HepG2 (cell line): ENCODE data around the gene SLBP. TPM values are rescaled to one million over a fixed set of nuclear protein-coding genes. Genes with fewer than 3 reads are reported as not detected.

Source experiments
- ATAC-seq: fragments of 200-7000 bp; cut with Tn5 transposase; 3 replicates; pipeline ENCODE4 v1.9.1; 2020; ENCODE audit warnings: mild to moderate bottlenecking, moderate library complexity
- BruUV-seq: library from RNA; stranded (reverse); fragments of 400-500 nt; replicated peaks from 2 replicates; lab custom pipeline; 2021; lab: Mats Ljungman, UMichigan
- CTCF ChIA-PET: fragments of 300-600 bp; formaldehyde crosslinking; extraction: SDS; loops from one replicate; lab custom pipeline; 2021; ENCODE audit warnings: low total read pairs, inconsistent platforms, low intra/inter-chr PET ratio; lab: Yijun Ruan, JAX
- POLR2A ChIA-PET: fragments of 350-600 bp; sonication (Branson Sonifier 250); formaldehyde crosslinking; loops from one replicate; lab custom pipeline; 2020; ENCODE audit warnings: antibody characterized with exemption, inconsistent platforms; lab: Yijun Ruan, JAX
- DNase-seq: peaks from one replicate; pipeline ENCODE4 v3.0.0-alpha.2; 2015; ENCODE audit warnings: low spot score
- FAIRE-seq: peaks from 3 replicates; lab custom pipeline; 2011; peaks lifted over from hg19 to GRCh38; lab: Jason Lieb, UNC
- H2AFZ ChIP-seq: one replicate; pipeline ENCODE4 v1.6.1; 2011; ENCODE audit warnings: low read length, inconsistent platforms
- H3K27ac ChIP-seq: fragments of 300-600 bp; 3 replicates; pipeline ENCODE4 v1.8.0; 2011; ENCODE audit warnings: mixed run types, mild to moderate bottlenecking, mixed read lengths, low read length, inconsistent platforms; ENCODE audit not compliant: insufficient read depth; ENCODE audit errors: extremely low read length
- H3K27me3 ChIP-seq, 2 experiments: fragments of 200-600 bp in 1 of 2; 2 replicates in 1 of 2; 3 replicates in 1 of 2; pipeline versions ENCODE4 v1.6.0 to v1.8.0; 2011; ENCODE audit warnings: low read length in 2 of 2, mild to moderate bottlenecking in 2 of 2, moderate library complexity in 2 of 2, inconsistent platforms in 1 of 2; ENCODE audit not compliant: insufficient read depth in 2 of 2, control insufficient read depth in 1 of 2
- H3K36me3 ChIP-seq, 2 experiments: fragments of 200-600 bp in 1 of 2; replicated peaks in 1 of 2; 2 replicates in 1 of 2; 3 replicates in 1 of 2; pipeline versions ENCODE4 v1.5.1 to v1.8.0; 2011; ENCODE audit warnings: low read length in 2 of 2, inconsistent platforms in 1 of 2; ENCODE audit not compliant: insufficient read depth in 2 of 2, control insufficient read depth in 1 of 2
- H3K4me1 ChIP-seq: 2 replicates; pipeline ENCODE4 v1.5.1; 2012; ENCODE audit warnings: low read length, inconsistent platforms; ENCODE audit not compliant: insufficient read depth
- H3K4me2 ChIP-seq: 2 replicates; pipeline ENCODE4 v1.6.0; 2011; ENCODE audit warnings: low read depth, low read length, inconsistent platforms
- H3K4me3 ChIP-seq, 3 experiments: fragments of 200-600 bp in 1 of 3; sonication (generic), shearing (Covaris generic) in 1 of 3; replicated peaks in 1 of 3; 2 replicates each; pipeline ENCODE4 v1.5.1; 2011 to 2016; ENCODE audit warnings: low read length in 3 of 3, inconsistent platforms in 2 of 3, low read depth in 2 of 3, mild to moderate bottlenecking in 2 of 3, control low read depth in 1 of 3, mixed read lengths in 1 of 3; ENCODE audit not compliant: insufficient read depth in 1 of 3
- H3K79me2 ChIP-seq: one replicate; pipeline ENCODE4 v1.6.1; 2011; ENCODE audit warnings: low read length, inconsistent platforms; ENCODE audit not compliant: insufficient read depth
- H3K9ac ChIP-seq: 2 replicates; pipeline ENCODE4 v1.6.0; 2011; ENCODE audit warnings: mild to moderate bottlenecking, low read depth, low read length, inconsistent platforms; ENCODE audit not compliant: insufficient read depth
- H3K9me3 ChIP-seq: 2 replicates; pipeline ENCODE4 v1.5.1; 2012; ENCODE audit warnings: mild to moderate bottlenecking, low read length
- H4K20me1 ChIP-seq: 2 replicates; pipeline ENCODE4 v1.6.0; 2011; ENCODE audit warnings: inconsistent platforms, mild to moderate bottlenecking, low read length, moderate library complexity; ENCODE audit not compliant: insufficient read depth
- EHMT2 ChIP-seq: fragments of 200-600 bp; sonication (generic); IDR thresholded peaks from 2 replicates; pipeline ENCODE4 v1.7.0; 2017; ENCODE audit warnings: antibody characterized with exemption, low read depth, low read length, borderline replicate concordance
- GLI4 ChIP-seq: sonication (generic); formaldehyde crosslinking; IDR thresholded peaks from 2 replicates; pipeline ENCODE4 v1.5.1; 2020; ENCODE audit warnings: missing genetic modification reagents, mild to moderate bottlenecking, moderate library complexity, borderline replicate concordance
- IKZF1 ChIP-seq: fragments of 450-650 bp; IDR thresholded peaks from 2 replicates; pipeline ENCODE4 v1.7.1; 2016
- KIAA2018 ChIP-seq: sonication (generic); formaldehyde crosslinking; IDR thresholded peaks from 2 replicates; pipeline ENCODE4 v1.5.0; 2020; ENCODE audit warnings: mild to moderate bottlenecking, missing genetic modification reagents, borderline replicate concordance
- PCBP1 ChIP-seq: fragments of 200-400 bp; formaldehyde crosslinking; IDR thresholded peaks from 2 replicates; pipeline ENCODE4 v1.6.1; 2017; ENCODE audit warnings: mild to moderate bottlenecking, low read depth, low read length, borderline replicate concordance
- SALL1 ChIP-seq: sonication (generic); formaldehyde crosslinking; IDR thresholded peaks from 2 replicates; pipeline ENCODE4 v1.8.0; 2022; ENCODE audit warnings: mild to moderate bottlenecking, missing genetic modification reagents
- SNAPC2 ChIP-seq: sonication (generic); formaldehyde crosslinking; IDR thresholded peaks from 2 replicates; pipeline ENCODE4 v1.8.1; 2022; ENCODE audit warnings: mild to moderate bottlenecking, missing genetic modification reagents
- SOX6 ChIP-seq, 2 experiments: fragments of 450-650 bp in 1 of 2; sonication (generic) in 1 of 2; formaldehyde crosslinking in 1 of 2; IDR thresholded peaks; 2 replicates each; pipeline versions ENCODE4 v1.4.0 to v1.6.1; 2017 to 2020; ENCODE audit warnings: antibody characterized with exemption in 1 of 2, mild to moderate bottlenecking in 1 of 2, missing genetic modification reagents in 1 of 2
- ZBTB38 ChIP-seq: sonication (generic); formaldehyde crosslinking; IDR thresholded peaks from 2 replicates; pipeline ENCODE4 v1.5.1; 2020; ENCODE audit warnings: mild to moderate bottlenecking, missing genetic modification reagents
- ZKSCAN1 ChIP-seq: fragments of 150-350 bp; IDR thresholded peaks from 2 replicates; pipeline ENCODE4 v1.6.1; 2014; ENCODE audit warnings: low read length
- ZNF512 ChIP-seq: sonication (generic); formaldehyde crosslinking; IDR thresholded peaks from 2 replicates; pipeline ENCODE4 v1.4.0; 2020; ENCODE audit warnings: mild to moderate bottlenecking, missing genetic modification reagents
- ZNF577 ChIP-seq: sonication (generic); formaldehyde crosslinking; IDR thresholded peaks from 2 replicates; pipeline ENCODE4 v1.4.0; 2020; ENCODE audit warnings: mild to moderate bottlenecking, low read depth, missing genetic modification reagents, borderline replicate concordance
- ZNF639 ChIP-seq: conservative IDR thresholded peaks from 2 replicates; pipeline ENCODE4 v1.6.1; 2018; ENCODE audit warnings: missing genetic modification reagents
- WGBS: methylation state at CpG from one replicate; pipeline ENCODE4 v1.1.6; 2017; ENCODE audit warnings: low lambda C conversion rate; 5-methylcytosine and 5-hydroxymethylcytosine counted together
- in situ Hi-C: cut with HindIII; loops from 2 replicates; pipeline ENCODE4 v1.10.0; 2017; ENCODE audit warnings: low pct_unique_long_range_greater_than_20kb; ENCODE audit not compliant: extremely low pct_ligation_motif_present
- intact Hi-C: fragments of 100-400 bp; cut with micrococcal nuclease; formaldehyde crosslinking; loops from one replicate; pipeline ENCODE4 v1.10.0; 2022; ENCODE audit not compliant: unreplicated experiment
- polyA plus RNA-seq, 8 experiments: library from polyadenylated mRNA; depleted of rRNA in 3 of 8; stranded (reverse) in 7 of 8; unstranded in 1 of 8; fragments of >200 nt; fragmentation: Illumina TruSeq in 4 of 8; extraction: Trizol in 4 of 8; gene quantifications; 2 replicates each; pipeline versions ENCODE4 v1.2.1 to v1.2.3, GENCODE V29; 2011 to 2016; ENCODE audit warnings: low read depth in 4 of 8, missing spikeins in 1 of 8, mixed read lengths in 1 of 8; ENCODE audit not compliant: insufficient read depth in 1 of 8
- total RNA-seq, 5 experiments: library from RNA; depleted of rRNA; stranded (reverse); fragments of >200 nt; fragmentation: Illumina TruSeq; extraction: Trizol; gene quantifications; 2 replicates each; pipeline ENCODE4 v1.2.3, GENCODE V29; 2016; ENCODE audit warnings: low read depth in 1 of 5

SLBP gene
- total and polyA plus RNA-seq, 2 of the 13 experiments (the other 11 are each of a cell fraction or from before 2014, with no cell fraction given), result 43.9 to 104 TPM

GRCh38 chr4:1651609-1652008 is 60.5 kb downstream of the SLBP start:
- in situ Hi-C loops, result no loop called here
- WGBS, result 88% methylated on average over 6 of the region's 13 CpGs
- no peak for DNase-seq
- no peak for TF ChIP-seq ZNF512
- no peak for TF ChIP-seq SALL1 (CRISPR knock-in tag)
- TF ChIP-seq GLI4 (CRISPR knock-in tag), result no peak
- TF ChIP-seq PCBP1, result no peak
- TF ChIP-seq ZNF639 (CRISPR knock-in tag), result no peak
- TF ChIP-seq ZNF577 (CRISPR knock-in tag), result no peak
- TF ChIP-seq SOX6 (IDR thresholded peaks at IDR 0.05), result no peak
- no peak for TF ChIP-seq SOX6 (CRISPR knock-in tag; IDR thresholded peaks at IDR 0.05)
- no peak for TF ChIP-seq IKZF1
- TF ChIP-seq ZBTB38, result no peak
- no peak for TF ChIP-seq KIAA2018 (CRISPR knock-in tag)
- no peak for TF ChIP-seq SNAPC2 (CRISPR knock-in tag)
- no peak for TF ChIP-seq EHMT2
- TF ChIP-seq ZKSCAN1, result no peak

More at GRCh38 chr4:1651609-1652008, 60.5 kb downstream of the SLBP start:
- no peak overlapping the region for H3K27ac ChIP-seq
- H3K4me1 ChIP-seq, result no peaks in the 10 kb centered on the region
- H4K20me1 ChIP-seq, result no peaks in the 10 kb centered on the region
- no peaks in the 10 kb centered on the region for H3K9me3 ChIP-seq
- POLR2A ChIA-PET, result no interaction called here
- FAIRE-seq (no peak), ATAC-seq (no peak)
- H3K4me2 ChIP-seq, result no peak overlapping the region
- H3K27me3 ChIP-seq, result no peaks in the 10 kb centered on the region
- no peak overlapping the region for H2AFZ ChIP-seq
- CTCF ChIA-PET, result no interaction called here
- H3K4me3 ChIP-seq, result no peak overlapping the region
- intact Hi-C loops, result no loop called here
- BruUV-seq, result no TSS peak
- H3K36me3 ChIP-seq, result no peaks in the 10 kb centered on the region
- no peak overlapping the region for H3K9ac ChIP-seq
- no peaks in the 10 kb centered on the region for H3K79me2 ChIP-seq
